HG03571 (cell line): ENCODE measurements around the gene KCNK4.

Experiments
- ATAC-seq: cut with Tn5 transposase; IDR thresholded peaks from one replicate; pipeline ENCODE4 v1.9.1; 2021; ENCODE audit not compliant: unreplicated experiment

The KCNK4 gene

DNA sequence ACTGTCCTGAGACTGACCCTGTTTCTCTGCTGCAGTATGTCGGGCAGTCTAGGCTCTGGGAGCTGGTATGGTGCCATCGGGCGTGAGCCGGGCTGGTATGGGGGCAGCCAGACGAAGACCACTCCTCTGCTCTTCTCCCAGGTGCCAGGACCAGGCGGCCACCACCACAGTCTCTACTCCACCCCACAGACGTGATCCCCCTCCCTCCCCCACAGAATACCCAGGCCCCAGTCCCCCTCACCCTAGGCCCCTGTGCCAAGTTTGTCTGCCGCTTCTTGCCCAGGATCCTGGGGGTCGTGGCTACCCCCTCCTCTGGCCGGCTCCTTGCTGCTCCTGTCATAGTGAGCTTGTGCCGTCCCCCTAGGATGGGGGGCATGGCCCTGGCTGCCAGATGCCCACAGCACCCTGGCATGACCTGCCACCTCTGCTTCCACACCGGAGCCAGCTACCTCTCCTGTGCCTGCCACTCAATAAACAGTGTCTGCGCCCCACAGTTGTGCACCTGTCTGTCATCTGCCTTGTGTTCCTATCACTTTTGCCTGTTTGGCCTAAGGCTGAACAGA lies 2.0 kb upstream of the KCNK4 start:
- ATAC-seq, result no peak

DNA sequence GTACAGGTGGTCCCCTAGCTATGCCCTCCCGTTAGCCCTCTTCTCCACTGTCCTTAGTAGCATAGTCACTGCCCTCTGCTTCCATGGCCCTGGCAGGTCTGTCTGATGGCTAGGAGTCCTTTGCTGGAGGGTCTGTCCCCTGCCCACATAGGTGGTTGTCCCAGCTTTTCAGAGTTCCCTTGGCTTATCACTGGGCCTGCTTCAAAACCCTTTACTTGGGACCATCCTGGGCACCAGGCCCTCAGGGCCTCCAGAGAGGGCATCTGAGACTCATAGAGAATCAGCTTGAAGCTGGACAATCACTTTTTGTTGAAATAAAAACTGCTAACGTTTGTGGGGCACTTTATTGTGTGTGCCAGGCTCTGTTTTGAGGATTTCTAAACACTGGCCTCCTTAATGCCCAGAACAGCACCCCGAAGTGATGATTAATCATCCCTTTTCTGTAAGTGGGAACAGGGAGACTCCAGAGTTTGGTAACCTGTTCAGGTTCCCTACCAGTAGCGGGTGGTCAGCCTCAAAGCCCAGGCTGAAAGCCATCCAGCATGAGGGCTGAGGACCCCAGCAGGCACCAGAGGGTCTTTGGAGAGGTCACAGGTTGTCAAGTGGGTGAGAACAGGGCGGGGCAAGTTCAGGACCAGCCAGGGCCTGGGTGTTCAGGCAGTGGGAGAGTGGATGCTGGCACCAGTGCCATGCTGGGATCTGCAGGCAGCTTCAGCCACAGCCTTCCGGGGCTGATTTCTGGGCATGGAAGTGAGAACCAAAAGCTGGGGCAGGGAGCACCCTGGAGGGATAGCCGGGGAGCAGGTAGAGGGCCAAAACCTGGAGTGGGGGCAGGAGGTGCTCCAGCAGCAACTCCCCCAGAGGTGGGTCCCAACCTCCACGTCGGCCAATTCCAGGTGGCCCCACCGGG lies 495 bp upstream of the KCNK4 start:
- ATAC-seq, result no peak

DNA sequence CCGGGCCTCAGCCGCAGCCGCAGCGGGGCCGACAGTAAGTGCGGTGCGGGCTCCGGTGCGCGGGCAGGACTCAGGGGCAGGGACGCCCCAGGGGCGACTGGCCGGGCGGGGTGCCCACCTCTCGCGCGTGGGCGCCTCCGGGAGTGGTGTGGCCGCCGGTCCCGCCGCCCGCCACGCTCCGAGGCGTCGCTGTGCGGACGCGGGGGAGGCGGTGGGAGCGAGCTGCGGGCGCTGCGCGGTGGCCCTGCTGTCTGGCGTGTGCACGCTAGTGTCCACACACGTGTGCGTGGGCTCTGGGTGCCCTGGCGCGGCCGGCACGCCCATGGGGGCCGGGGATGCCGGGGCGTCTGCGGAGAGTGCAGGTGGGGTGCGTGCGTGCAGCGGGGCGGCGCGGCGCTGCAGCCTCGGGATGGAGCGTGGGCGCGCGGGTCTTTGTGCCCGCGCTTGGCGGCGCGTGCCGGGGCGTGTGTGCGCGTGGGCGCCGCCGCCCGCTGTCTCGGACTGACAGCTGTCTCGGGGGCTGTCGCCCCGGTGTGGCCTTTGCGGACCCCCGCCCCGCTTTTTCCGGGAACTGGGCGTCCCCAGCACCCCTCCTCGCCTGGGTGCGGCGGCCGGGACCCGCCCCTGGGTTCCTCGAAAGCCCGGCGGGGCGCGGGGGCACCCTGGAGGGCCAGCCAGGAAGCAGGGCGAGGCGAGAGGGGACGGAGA lies 804 bp downstream of the KCNK4 start:
- no peak for ATAC-seq

DNA sequence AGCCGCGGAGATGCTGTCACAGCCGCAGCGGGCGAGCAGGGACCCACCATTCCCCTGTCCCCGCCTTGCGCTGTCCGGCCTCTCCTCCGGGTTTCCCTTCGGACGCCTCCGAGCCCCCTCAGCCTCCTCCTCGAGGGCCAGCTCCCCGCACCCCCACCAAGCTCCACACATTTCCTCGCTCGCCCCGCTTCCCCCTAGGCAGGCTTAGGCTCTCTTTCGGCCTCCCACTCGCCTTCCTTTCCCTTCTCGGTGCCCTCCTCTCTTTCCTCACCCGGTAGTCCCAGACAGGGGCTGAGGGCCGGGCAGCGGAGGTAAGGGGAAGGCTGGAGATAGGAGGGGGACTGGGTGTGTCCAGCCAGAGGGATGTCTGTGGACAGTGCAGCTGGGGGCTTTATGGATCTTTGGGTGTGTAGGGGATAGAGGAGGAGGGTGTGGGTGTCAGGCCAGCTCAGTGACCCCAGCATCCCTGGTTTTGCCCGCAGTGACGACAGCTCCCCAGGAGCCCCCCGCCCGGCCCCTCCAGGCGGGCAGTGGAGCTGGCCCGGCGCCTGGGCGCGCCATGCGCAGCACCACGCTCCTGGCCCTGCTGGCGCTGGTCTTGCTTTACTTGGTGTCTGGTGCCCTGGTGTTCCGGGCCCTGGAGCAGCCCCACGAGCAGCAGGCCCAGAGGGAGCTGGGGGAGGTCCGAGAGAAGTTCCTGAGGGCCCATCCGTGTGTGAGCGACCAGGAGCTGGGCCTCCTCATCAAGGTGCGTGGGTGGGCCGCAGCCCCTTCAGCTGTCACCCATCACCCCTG lies 1.6 kb downstream of the KCNK4 start:
- no peak for ATAC-seq

DNA sequence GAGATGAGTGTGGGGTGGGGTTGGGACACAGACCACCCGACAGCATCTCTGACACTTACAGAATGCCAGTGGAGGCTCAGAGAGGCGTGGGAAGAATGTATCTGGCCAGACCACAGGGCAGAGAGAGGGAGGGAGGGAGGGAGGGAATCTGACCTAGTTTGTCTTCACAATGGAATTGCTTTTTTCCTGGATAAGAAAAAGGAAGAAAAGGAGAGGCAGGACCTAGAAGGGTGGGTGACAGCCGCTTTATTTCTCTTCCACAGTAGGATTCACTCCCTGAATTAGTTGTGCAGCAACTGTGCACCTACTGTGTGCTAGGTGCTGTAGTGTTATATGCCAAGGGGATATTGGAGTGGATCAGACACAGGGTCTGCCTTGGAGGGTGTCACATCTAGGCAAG lies 3.7 kb downstream of the KCNK4 start:
- ATAC-seq, result no peak

DNA sequence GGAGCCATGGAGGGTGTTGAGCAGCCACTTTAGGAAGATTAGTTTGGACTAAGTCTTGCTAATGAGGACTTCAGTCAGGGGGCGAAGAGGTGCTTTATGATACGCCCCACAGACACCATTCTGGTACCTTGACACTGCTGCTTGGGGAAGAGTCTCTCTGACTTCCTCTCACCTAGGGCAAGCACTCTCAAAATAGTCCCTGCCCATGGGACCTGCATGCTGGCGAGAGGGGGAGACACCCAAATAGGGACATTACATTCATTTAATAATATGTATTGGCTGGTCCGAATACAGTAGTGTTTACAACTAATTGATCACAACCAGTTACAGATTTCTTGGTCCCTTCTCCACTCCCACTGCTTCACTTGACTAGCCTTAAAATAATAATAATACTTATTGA lies 4.7 kb downstream of the KCNK4 start:
- no peak for ATAC-seq

DNA sequence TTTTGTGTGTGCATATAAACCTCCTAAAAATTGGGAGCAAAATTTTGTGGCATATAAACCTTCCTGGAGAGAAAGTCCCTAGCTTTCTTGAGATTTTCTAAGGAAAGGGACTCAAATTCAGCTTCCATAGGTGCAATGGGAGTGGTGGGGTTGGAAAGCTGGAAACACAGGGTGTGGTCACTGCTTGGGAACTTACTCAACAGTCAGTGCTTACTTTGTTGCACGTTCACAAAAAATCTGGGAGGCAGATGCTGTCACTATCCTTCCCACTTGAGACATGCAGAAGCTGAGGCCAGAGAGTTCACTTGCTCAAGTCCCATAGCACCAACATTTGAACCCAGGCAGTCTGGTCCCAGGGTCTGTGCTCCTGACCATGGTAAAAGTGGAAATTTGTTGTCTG lies 5.1 kb downstream of the KCNK4 start:
- no peak for ATAC-seq

DNA sequence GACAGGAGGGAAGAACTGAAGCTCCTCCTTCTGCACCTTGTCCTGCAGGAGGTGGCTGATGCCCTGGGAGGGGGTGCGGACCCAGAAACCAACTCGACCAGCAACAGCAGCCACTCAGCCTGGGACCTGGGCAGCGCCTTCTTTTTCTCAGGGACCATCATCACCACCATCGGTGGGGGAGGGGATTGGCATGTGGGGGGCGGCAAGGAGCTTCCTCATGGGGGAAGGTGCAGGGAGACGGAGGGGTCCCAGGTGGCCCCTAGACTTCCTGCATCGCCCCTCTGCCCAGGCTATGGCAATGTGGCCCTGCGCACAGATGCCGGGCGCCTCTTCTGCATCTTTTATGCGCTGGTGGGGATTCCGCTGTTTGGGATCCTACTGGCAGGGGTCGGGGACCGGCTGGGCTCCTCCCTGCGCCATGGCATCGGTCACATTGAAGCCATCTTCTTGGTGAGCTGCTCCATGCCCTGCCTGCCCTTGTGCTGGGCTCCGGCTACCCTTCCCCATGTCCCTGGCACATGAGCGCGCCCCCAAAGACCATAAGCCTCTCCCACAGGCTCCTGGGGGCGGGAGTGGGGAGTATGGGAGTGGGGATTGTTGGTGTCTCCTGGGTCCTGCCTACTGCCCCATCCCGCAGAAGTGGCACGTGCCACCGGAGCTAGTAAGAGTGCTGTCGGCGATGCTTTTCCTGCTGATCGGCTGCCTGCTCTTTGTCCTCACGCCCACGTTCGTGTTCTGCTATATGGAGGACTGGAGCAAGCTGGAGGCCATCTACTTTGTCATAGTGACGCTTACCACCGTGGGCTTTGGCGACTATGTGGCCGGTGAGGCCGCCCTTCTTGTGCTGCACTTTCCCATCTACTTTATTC lies 6.0 kb downstream of the KCNK4 start:
- no peak for ATAC-seq

DNA sequence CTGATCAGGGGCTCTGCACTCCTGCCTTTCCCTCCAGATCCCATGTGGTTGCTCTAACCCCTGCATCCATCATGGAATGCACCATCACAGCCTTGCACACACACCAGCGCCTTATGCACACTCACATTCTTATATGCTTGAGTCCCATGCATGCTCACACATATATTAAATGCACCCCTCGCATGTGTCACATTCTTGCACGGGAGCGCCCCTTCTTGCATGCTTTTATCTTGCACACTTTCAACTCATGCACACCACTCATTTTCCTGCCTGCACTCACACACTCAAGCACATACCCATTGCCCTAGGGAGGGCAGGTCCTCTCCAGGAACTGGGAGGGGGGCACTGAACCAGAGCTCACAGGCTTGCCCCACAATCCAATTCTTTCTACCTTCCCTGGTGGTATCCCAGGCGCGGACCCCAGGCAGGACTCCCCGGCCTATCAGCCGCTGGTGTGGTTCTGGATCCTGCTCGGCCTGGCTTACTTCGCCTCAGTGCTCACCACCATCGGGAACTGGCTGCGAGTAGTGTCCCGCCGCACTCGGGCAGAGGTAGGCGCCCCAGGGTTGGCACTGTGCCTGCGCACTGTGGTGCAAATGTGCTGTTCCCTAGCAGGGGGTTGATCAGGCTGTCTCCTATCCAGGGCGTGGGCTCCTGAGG lies 6.7 kb downstream of the KCNK4 start:
- ATAC-seq, result no peak

DNA sequence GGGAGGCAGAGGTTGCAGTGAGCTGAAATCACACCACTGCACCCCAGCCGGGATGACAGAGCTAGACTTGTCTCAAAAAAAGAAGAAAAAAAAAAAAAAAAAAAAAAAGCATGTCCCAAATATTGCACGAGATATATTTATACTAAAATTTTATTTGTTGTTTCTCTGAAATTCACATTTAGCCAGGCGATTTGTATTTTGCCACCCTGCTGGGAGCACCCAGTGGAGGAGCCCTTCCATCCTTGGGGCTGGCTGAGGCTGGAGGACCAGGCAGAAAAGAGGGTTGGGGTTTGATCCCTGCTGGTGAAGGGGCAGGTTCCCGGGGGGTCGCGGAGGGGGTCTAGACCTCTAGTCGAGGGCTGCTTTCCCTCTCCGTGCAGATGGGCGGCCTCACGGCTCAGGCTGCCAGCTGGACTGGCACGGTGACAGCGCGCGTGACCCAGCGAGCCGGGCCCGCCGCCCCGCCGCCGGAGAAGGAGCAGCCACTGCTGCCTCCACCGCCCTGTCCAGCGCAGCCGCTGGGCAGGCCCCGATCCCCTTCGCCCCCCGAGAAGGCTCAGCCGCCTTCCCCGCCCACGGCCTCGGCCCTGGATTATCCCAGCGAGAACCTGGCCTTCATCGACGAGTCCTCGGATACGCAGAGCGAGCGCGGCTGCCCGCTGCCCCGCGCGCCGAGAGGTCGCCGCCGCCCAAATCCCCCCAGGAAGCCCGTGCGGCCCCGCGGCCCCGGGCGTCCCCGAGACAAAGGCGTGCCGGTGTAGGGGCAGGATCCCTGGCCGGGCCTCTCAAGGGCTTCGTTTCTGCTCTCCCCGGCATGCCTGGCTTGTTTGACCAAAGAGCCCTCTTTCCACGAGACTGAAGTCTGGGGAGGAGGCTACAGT lies 8.1 kb downstream of the KCNK4 start:
- ATAC-seq, result no peak

DNA sequence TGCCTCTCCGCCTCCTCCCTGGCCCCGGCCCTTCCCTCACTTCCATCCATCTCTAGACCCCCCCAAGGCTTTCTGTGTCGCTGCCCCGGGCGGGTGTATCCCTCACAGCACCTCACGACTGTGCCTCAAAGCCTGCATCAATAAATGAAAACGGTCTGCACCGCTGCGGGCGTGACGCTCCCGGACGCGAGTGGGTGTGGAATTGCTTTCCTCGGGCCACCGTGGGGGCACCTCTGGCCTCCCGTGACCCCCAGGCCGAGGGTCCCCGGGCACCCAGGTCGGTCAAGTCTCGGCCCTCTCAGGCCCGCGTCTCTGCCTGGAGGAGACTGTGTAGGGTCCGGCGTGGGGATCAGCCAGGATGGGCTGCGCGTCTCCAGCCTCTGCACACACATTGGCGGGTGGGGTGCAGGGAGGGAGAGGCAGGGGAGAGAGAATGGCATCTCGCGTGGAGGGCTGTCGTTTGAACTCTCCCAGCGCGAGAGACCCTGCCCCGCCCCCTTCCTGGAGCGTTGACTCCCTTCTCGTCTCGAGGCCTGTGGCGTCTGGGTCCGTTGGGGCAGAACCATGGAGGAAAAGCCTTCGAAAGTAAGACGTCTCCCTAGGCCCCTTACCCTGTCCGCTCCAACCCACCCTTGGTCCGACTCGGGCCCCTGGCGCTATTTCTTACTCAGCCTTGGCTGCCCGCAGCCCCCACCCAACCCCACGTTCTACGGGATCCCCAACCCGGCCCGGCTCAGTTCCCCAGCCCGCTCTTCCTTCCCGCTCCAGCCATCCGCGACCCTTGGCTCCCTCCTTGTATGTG lies 8.9 kb downstream of the KCNK4 start, which contains the start of gene CATSPERZ:
Gene CATSPERZ, plus strand, starts transcription at position 512 of the 802 bp plus-strand sequence. Its CDS starts 53 bp downstream, at position 565.
- no peak for ATAC-seq

DNA sequence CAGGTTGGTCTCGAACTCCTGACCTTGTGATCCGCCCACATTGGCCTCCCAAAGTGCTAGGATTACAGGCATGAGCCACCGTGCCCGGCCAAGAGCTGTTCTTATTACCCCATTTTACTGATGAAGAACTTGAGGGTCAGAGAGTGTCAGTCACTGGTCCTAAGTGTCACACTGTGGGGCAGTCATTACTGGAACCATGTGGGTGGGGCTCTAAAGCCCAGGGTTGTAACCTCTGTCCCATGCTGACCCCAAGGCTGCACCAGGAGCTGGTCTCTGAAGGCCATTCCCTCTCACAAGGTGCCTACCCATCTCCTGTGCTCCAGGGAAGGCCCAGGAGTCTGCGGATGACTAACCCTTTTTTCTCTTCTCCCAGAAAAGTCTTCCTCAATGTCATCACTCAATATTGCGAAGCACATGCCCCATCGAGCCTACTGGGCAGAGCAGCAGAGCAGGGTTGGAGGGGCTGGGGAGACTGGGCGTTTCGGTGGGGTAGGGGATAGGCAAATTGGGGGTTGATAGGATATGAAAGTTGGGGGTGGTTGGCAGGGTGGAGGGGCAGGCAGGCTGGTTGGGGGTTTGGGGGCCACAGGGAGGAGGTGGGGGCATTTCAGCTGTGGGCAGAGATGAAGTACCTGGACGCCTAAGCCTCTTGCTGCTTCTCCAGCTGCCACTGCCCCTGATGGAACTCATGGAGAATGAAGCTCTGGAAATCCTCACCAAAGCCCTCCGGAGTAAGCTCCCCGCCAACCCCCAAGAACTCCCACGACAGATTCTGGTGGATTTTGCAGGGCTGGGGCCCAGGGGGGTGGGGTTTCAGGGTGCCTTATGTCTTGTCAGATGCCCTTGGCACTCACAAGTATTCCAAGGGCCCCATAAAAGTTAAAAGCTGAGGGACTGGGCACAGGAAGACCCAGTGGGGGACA lies 12.3 kb downstream of the KCNK4 start:
- no peak for ATAC-seq

DNA sequence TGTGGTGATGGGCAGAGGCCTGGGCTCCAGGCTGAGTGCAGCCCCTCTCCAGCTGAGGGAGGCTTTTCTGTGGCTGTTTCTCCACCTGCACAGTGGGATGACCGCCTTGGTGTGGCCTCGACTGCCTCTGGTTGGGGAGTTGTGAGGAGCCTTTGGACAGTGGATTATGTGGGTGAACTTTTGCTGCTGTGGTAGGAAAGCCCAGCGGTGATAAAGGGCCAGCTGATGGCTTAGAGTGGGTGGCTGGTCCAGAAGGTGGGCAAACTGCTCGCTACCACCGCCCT lies 12.9 kb downstream of the KCNK4 start:
- ATAC-seq, result no peak

DNA sequence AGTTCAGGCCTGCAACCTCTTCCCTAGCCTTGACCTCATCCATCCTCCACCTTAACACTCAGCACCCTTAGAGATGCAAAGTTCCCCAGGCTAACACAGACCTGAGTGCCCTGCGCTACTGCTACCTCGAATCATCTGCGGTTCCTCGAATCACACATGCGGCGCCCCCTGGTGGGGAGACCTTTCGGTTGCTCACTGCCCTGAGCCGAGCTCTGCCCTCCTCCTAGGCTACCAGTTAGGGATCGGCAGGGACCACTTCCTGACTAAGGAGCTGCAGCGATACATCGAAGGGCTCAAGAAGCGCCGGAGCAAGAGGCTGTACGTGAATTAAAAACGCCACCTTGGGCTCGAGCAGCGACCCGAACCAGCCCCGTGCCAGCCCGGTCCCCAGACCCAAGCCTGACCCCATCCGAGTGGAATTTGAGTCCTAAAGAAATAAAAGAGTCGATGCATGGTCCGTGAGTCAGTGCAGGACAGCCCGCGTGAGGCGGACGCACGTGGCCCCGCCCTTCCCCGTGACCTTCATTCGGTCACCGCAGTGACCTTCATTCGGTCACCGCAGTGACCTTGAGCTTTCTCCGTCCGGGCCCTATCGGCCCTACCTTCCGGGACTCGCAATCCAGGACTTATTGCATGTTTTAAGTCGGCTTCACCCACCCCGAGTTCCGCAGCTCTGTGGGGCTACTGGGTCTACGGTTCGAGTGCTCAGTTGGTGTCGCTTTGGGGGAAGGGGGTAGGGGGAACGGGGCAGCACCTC lies 13.4 kb downstream of the KCNK4 start:
- ATAC-seq, result peak; percentile 32

DNA sequence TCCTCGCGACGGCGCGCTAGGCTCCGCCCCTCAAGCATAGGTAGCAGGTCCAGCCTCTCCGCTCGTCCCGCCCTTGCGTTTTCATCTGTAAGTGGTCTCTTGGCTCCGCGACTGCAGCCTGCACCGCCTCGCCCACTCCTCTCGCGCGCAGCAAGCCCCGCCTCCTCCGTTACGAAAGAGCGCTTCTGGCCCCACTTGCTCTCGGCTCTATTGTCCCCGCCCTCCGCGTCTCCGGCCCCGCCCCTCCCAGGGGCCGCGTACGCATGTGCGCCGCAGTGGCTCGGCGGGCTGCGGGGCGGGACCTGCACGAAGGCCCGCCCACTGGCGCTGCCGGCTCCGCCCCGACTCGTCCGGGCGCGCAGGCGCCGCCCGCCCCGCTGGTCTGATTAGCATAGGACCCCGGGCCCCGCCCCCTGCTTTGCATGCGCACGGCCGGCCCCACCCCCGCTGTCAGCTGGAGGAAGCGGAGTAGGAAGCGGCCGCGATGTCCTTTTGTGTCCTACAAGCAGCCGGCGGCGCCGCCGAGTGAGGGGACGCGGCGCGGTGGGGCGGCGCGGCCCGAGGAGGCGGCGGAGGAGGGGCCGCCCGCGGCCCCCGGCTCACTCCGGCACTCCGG lies 14.1 kb downstream of the KCNK4 start, which contains the start of gene ESRRA:
Gene ESRRA, plus strand, starts transcription at position 450 of the 616 bp plus-strand sequence. CDS start 1,656 bp downstream, outside the sequence.
- ATAC-seq, result peak; percentile 54
